ENCODE results near the gene JAG2.

DNA sequence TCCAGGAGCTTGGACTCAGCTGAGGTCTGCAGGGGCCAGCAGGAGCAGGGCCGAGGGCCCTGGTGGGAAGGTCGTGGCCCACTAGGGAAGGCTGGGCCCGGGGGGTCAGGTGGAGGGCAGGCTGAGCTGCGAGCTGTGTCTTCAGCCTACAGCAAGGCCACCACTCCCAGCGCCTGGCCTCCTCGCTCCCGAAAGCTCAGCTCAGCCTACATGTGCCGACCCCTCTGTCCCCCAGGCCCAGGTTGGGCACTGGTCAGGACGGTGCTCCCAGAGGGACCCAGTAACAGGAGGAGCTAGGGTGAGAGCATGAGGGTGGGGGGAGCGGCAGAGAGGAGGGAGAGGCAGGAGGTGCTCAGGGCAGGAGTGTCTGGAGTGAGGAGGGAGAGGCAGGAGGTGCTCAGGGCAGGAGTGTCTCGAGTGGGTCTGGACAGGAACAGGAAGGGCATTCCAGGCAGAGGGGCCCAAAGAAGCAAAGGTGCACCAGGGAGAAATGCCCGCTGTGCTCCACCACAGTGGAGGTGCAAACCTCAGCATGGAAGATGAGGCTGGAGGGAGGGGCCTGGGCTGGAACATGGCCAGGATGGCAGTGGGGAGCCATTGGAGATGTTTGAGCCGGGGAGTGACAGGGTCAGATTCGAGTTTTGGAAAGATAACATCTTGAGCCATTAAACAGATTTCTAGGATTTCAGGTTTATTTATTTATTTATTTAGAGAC, 74.2 kb downstream of the JAG2 start:
- TF ChIP-seq, protein P1, sequence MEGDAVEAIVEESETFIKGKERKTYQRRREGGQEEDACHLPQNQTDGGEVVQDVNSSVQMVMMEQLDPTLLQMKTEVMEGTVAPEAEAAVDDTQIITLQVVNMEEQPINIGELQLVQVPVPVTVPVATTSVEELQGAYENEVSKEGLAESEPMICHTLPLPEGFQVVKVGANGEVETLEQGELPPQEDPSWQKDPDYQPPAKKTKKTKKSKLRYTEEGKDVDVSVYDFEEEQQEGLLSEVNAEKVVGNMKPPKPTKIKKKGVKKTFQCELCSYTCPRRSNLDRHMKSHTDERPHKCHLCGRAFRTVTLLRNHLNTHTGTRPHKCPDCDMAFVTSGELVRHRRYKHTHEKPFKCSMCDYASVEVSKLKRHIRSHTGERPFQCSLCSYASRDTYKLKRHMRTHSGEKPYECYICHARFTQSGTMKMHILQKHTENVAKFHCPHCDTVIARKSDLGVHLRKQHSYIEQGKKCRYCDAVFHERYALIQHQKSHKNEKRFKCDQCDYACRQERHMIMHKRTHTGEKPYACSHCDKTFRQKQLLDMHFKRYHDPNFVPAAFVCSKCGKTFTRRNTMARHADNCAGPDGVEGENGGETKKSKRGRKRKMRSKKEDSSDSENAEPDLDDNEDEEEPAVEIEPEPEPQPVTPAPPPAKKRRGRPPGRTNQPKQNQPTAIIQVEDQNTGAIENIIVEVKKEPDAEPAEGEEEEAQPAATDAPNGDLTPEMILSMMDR (conservative IDR thresholded peaks at IDR 0.05; ENCODE audit: low read depth, low read length): no peak
- no peak for TF ChIP-seq POLR2A (IDR thresholded peaks at IDR 0.05; ENCODE audit: low read depth, low read length)
- TF ChIP-seq RFX5 (IDR thresholded peaks at IDR 0.05; ENCODE audit: low read depth, low read length): no peak
- TF ChIP-seq CEBPB (IDR thresholded peaks at IDR 0.05; ENCODE audit: low read depth, low read length): no peak
- no peak for TF ChIP-seq MAZ (IDR thresholded peaks at IDR 0.05; ENCODE audit: borderline replicate concordance, low read depth, low read length)
- TF ChIP-seq, protein P2, sequence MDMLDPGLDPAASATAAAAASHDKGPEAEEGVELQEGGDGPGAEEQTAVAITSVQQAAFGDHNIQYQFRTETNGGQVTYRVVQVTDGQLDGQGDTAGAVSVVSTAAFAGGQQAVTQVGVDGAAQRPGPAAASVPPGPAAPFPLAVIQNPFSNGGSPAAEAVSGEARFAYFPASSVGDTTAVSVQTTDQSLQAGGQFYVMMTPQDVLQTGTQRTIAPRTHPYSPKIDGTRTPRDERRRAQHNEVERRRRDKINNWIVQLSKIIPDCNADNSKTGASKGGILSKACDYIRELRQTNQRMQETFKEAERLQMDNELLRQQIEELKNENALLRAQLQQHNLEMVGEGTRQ (IDR thresholded peaks at IDR 0.05; ENCODE audit: low read depth, low read length): no peak
- no peak for TF ChIP-seq RAD21 (IDR thresholded peaks at IDR 0.05; ENCODE audit: low read length)

Data from IMR-90 (cell line).